HG03558 (cell line): ENCODE data around the gene EXOSC9.
"Not testable (repeated sequence)": the region's sequence is repeated elsewhere in the genome, so short reads cannot be mapped to it uniquely, and the experiment has no call there.

Experiments
- ATAC-seq: cut with Tn5 transposase; IDR thresholded peaks from one replicate; pipeline ENCODE4 v1.9.1; 2021; ENCODE audit warnings: moderate number of reproducible peaks; ENCODE audit not compliant: unreplicated experiment; ENCODE audit errors: extremely low read depth

The EXOSC9 gene, protein sequence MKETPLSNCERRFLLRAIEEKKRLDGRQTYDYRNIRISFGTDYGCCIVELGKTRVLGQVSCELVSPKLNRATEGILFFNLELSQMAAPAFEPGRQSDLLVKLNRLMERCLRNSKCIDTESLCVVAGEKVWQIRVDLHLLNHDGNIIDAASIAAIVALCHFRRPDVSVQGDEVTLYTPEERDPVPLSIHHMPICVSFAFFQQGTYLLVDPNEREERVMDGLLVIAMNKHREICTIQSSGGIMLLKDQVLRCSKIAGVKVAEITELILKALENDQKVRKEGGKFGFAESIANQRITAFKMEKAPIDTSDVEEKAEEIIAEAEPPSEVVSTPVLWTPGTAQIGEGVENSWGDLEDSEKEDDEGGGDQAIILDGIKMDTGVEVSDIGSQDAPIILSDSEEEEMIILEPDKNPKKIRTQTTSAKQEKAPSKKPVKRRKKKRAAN

DNA sequence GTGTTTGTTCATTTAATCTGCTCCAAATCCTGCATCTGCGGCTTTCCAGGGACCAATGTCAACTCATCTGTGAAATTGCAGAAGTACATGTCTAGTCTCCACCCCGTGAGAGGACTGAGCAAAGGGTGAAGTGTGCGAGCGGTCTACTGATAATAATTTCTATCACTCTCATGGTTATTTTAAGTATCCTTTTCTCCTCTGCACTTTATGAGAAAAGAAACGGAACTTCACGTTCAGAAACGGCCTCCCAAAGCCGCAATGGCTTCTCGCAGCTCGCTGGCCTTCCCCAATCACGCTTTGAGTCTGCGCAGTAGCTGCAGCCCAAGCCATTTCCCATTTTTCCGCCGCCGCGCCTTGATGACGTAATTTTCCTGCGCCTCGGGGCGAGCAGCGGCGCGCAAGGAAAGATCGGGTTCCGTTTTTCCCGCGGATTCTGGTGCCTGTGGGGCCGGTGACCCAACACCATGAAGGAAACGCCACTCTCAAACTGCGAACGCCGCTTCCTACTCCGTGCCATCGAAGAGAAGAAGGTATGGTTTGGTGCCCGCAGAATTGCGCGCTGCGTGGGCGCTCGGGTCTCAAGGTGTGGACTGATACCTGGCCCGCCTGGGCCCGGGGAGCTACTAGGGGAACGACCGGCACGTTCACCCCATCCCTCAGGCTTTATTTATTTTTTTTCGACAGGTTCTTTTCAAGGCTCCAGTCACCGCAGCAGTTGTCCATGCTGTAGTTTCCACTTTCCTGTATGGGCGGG, at the start of gene EXOSC9:
EXOSC9 (plus strand) TSS at position 363 of the 754 bp plus-strand sequence; CDS start at position 465, 102 bp downstream.
- ATAC-seq = peak; percentile 45

DNA sequence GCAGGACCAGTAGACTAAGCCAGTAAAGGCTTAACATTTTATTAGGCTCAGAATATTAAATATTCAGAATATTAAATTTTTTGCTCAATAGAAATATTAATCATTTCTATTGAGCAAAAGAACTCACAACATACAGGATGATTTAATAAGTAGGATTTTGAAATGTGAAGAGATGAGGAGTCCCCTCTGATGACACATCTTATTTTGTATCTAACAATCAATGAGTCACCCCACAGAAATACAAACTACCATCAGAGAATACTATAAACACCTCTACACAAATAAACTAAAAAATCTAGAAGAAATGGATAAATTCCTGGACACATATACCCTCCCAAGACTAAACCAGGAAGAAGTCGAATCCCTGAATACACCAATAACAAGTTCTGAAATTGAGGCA, 49.0 kb upstream of the EXOSC9 start:
- not testable (repeated sequence) for ATAC-seq

DNA sequence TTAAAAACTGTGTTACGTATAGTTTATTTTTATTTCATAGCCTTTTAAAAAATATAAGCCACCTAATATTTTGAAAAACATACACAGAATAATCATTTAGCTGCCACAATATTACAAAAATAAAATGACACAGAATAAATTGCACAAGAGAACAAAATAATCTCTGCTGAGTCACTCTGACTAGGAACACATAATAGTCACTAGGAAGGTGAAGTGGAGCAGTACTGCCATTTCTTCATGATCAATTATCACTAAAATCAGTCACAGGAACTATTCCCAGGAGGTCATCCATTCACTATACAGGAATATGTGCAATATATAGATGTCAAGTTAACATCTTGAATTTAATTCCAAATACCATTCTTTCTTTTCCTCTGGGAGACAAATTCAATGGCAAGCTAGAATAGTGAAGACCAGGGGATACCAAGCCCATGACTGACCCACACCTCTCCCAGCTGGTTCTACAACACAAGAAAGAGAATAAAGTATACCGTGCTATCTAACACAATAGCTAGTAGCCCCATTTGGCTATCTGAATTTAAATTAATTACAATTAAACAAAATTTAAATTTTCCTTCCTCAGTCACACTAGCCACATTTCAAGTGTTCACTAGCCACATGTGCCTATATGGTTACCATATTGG, 42.1 kb upstream of the EXOSC9 start:
- ATAC-seq = no peak

DNA sequence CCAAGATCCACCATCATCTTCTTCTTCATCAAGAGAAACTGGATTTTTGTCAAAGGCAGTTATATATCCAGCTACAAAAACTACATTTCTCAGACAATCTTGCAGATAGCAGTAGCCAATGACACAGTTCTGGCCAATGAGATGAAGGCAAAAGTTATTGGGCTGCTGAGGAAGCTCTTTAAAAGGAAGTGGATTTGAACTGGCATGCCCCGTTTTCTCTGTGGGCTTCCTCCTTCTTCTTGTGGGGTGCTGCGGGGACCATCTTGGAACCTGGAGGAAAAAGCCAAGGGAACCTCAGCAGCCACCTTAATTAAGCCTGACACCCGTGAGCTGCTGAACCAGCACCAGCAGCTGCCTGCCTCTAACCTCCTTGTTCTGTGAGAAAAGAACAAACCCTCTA, 40.9 kb upstream of the EXOSC9 start:
- no peak for ATAC-seq

DNA sequence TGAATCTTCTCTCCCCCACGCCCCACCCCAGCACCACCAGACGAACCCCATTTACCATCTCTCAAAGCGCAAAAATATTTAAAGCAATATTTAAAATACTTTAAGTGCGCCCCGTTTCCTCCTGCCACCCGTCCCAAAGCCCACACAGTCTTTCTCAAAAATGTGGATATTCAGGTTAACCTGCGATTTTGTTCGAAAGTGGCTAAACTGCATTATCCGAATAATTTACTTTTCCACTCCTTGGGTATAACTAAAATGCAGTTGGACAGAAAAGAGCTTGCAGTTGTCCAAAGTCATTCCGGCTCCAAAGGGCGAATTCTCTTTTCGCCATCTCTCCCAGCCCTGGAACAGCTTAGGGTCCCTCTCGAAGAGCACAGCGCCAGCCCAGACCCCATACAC, 36.8 kb upstream of the EXOSC9 start:
- no peak for ATAC-seq

DNA sequence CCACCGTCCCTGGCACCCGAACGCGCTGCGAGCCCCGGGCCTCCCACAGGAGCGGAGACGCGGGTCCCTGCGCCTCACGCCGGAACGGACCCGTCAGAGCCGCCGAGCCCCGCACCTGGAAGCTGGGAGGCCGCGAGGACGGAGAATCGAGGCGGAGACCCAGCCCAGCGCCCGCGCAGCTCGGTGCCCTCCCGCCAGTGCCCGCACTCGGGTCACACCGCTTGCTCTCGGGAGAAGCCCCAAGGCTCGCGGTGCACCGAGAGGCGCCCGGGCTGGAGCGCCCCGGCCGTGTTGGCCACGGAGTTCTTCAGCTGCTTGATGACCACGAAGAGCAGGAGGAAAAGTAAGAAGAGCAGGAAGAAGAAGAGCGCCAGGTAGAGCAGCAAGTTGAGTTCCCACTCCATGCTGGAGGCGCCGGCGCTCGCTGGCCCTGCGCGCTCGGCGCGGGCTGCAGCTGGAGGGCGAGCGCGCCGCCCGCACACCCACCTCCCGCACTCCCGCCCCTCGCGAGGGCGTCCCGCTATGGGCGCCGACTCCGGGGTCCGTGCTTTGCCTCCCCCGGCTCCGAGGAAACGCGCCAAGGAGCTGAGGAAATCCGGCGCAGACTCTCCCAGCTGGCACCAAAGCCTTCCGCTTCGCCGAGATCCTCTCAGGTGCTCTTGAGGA, 36.3 kb upstream of the EXOSC9 start, which contains the start of gene SMIM43:
SMIM43 (minus strand) TSS at position 463 of the 666 bp plus-strand sequence; CDS start at position 404, 59 bp downstream.
- no peak for ATAC-seq

DNA sequence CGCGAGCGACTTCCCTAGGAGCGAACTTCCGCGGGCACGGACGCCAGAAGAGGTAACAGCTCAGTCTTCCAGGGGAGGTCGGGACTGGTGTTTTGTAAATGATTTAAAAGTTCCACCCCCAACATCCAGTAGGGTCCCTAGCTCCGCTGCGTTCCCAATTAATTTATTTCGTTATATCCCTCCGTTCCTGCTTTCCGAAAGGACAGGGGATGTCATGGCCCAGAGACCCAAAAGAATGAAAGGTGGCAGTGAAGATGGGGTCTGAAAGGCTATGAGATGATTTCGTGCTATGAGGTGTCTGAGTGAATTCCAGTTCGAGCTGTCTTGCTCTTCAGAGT, 35.8 kb upstream of the EXOSC9 start:
- ATAC-seq = no peak

DNA sequence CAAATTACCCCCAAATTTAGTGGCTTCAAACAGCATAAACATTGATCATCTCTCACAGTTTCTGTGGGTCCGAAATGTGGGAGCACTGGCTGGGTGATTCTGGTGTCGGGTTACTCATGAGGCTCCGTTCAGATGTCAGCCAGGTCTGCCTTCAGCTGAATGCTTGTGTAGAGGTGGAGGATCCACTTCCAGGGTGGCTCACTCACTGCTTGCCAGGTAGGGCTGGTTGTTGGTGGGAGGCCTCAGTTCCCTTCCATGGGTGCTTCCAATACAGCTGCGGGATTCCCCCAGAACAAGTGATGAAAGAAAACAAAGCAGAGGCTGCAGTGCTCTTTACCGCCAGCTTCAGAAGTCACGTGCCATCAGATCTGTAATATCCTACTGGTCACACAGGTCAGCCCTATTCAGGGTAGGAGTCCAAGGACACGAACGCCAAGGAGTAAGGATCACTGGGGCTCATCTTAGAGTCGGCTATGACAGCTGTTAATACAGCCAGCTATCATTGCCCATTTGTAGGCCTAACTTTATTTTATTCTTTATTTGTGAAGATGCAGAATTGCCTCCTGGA, 35.1 kb upstream of the EXOSC9 start:
- no peak for ATAC-seq

DNA sequence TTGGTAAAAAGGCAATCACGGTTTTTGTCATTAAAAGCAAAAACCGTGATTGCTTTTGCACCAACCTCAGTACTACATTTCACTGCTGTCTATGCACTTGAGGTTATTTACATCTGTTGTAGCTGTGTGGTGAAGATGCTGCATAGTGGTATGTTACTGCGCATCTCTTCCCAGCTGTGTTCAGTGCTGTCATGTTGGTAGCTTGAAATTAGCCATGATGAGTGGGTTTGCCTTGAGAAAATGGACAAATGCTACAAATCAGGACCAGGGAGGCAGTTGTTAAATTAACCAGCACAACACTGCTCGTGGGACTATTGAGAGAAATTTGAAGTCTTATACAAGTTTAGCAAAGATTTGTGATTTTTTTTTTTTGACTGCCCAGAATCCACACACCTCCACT, 34.0 kb upstream of the EXOSC9 start:
- no peak for ATAC-seq

DNA sequence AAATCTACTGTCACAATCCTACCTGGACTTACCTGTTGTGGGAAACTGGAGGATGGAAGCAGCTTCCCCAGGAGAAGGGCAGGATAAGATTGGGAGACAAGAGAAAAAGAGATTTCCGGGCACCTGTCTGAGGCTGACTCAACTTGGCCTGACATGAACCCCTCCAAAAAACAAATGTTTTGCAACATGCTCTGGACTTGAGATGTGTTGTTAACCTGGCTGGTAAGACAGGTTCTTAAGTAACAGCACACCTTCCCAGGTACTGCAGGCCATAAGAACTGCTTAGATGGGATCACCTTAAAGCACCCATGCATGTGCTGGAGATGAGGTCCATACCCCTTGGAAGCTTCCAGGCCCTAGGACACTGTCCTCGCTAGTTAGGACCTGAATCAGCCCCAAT, 31.8 kb upstream of the EXOSC9 start:
- no peak for ATAC-seq

DNA sequence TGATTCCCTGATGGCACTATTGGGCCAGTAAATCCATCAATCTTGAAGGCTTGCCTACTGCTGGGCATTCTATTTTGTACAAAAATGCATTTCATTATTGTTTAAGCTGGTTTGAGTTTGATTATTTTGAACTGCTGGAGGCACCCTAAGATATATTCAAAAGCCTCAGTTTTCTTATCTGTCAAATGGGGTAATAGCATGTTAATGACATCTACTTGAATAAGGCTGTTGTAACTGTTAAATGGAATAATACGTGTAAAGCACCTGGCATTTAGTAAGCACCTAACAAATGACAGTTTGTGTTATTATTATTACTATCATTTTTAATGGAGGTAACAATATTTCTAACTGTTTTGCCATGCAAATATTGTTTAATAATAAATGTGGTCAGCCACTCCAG, 29.3 kb upstream of the EXOSC9 start:
- ATAC-seq = no peak

DNA sequence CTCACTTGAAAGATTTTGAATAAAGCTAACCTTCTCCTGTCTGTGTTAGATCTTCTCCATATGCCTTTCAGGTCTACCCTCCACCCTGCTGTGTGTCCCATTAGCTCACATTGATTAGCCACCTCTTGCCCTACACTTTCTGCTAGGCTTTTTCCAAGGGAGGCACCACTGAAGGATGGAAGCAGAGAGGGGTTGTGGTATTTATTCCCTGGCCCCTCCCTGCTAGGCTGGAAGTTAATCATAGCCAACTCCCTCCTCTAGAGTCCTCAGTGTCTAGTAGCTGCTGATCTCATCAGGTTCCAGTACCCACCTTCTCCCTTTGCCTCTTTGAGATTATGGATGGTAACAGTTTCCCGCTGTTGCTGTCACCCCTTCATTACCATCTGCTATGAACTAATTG, 27.2 kb upstream of the EXOSC9 start:
- ATAC-seq = no peak

DNA sequence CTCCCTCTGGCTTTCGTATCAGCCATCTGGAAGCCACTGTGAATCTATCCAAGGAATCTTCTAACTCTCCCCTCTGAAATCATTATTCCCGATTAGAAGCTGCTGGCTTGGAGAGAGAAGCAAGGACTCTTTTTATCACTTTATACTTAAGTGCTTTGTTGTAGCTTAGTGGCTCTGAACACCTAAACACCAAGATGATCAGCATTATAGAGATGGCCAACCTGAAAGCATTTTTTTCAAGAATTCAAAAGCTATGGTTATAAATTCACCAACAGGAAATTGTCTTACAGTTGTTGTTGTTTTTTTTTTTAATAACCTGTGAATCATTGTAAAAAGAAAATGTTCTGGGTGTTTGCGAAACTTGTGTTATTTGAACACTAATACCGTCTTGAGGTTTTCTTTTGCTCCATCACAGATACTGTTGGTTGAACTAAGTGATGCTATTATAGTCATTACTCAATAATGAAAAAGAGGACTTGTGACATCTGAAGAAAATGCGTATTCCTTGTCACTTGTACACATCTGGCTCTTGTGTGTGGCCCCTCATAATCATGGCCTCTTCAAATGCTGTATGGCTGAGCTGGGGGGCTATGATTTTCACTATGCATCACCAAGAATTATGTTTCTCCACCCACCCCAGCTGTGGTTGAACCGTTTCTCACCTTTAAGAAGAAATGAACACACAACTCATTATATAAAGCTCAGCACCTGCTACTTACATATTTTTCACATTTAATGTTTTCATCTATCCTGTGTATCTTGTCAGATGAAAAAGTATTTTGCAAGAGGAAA, 24.3 kb upstream of the EXOSC9 start:
- no peak for ATAC-seq

DNA sequence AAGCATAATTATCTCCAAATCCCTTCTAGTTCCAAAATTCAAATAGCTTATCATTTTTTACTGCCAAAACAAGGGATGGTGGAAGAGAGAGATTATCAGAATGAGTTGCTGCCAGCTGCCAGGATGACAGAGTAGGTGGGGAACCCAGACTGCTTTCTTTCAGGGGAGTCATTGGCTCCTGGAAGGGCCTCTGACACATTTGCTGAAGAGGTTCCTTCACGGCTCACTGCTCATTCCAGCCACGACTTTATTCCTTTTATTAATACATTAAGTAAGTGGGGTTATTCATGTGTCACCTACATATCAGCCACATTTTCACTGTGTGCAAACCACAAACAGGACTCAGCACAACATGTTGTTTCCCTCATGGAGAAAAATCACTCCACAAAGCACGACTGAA, 23.5 kb upstream of the EXOSC9 start:
- no peak for ATAC-seq

DNA sequence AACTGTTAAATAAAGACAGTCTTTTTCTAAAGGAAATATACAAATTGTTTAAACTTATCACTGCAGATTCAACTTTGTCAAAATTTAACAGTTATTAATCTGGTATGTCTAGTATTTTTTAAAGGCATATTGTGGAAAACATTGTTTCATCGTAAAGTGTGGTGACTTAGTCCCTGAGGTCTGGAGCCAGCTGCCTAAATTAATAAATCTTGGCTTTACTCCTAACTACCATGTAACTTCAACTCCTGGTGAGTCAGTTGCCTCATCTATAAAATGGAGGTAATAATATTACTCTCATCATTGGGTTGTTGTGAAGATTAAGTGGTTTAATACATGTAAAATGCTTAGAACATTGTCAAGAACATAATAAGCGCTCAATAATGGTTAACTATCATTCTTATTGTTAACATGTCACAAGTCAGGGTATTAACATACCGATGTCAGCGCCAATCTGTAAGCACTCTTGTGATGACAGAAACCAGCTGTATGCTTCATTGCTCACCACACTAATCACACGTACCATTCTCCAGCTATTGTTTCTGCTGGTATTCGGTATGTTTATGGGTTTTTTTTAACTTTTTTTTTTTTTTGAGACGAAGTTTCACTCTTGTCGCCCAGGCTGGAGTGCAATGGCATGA, 22.0 kb upstream of the EXOSC9 start:
- ATAC-seq = no peak

DNA sequence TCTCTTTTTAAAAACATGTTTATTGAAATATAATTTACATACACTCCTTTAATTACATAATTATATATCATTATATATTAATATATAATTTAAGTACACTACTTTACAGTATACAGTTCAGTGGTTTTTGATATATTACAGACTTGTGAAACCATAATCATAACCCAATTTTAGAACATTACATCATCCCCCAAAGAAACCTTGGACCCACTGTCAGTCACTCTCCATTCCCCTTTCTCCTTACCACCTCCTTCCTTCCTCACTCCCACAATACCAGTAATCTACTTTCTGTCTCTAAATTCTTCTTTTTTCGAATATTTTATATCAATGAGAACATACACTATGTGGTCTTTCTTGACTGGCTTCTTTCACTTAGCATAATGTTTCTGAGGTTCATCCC, 17.9 kb upstream of the EXOSC9 start:
- no peak for ATAC-seq

DNA sequence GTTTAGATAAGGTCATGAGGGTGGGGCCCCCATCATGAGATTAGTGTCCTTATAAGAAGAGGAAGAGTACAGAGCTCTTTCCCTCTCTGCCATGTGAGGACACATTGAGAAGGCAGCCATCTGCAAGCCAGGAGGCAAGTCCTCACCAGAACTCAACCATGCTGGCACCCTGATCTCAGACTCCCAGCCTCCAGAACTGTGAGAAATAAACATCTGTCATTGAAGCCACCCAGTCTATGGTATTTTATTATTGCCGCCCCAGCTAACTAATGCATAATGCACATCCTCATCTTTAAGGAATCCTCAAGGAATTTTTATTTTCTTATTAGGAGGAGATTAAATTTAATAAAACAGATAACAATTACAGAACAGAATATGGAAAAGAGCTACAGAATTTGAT, 16.7 kb upstream of the EXOSC9 start:
- ATAC-seq = no peak

DNA sequence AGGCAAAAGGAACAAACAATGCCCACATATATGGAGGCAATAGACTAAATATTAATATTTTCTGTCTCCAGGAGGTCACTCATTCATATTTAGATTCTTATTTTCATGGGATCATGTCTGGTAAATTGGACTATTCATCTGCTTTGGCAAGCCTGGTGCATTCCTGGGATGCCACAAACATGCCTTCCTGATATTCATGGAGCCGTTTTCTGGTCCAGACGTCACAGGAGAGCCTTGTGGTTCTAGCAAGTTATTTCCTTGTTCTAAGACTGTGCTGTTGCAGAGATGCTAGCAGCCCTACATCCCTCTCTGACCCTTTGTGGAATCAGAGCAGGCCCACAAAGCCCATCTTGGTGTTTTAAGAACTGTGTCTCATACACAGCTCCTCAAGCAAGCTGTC, 16.1 kb upstream of the EXOSC9 start:
- no peak for ATAC-seq

DNA sequence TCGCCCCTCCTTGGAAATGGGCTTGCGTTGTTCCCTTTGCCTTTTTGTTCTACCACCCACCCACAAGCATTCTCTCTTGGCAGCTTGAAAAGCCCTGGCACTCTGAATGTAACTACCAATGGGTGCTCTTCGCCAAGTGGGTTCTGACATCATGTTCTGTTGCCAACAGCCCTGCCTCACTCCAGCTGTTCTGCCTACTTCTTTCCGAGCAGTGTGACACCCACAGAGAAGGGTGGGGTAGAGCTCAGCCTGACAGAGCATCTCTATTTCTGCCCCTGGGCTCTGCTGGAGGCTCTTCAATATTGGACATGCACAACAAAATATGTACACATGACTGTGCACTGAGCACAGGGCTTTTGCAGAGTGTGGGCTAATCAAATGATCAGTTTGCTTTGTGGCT, 15.6 kb upstream of the EXOSC9 start:
- ATAC-seq = no peak
